Body of pancreas (tissue), 4 donors: ENCODE measurements around the gene SMAD2. TPM values are rescaled to one million over a fixed set of nuclear protein-coding genes. Genes with fewer than 3 reads are reported as not detected.
"Not testable (repeated sequence)": the region's sequence is repeated elsewhere in the genome, so short reads cannot be mapped to it uniquely, and the experiment has no call there.

Source experiments
- ATAC-seq: fragments of 150-250 bp; one replicate; pipeline ENCODE4 v1.9.1; 2016
- DNase-seq, 4 donors: peaks; one replicate each; pipeline ENCODE4 v3.0.0-alpha.2; 2019
- H3K27ac ChIP-seq, 4 donors: fragments of 200-600 bp; sonication (generic); 1 replicate in 3 of 4; 2 replicates in 1 of 4; pipeline versions ENCODE4 v1.5.1 to v1.6.1; 2016 to 2019; ENCODE audit warnings: mild to moderate bottlenecking in 1 of 4, mixed read lengths in 1 of 4, moderate library complexity in 1 of 4
- H3K27me3 ChIP-seq, 2 donors: fragments of 200-600 bp; sonication (generic); one replicate each; pipeline ENCODE4 v1.6.0; 2016; ENCODE audit warnings: mild to moderate bottlenecking in 1 of 2
- H3K36me3 ChIP-seq, 2 donors: fragments of 200-600 bp; sonication (generic); replicated peaks in 1 of 2; 2 replicates each; pipeline ENCODE4 v1.5.1; 2016; ENCODE audit warnings: low read depth in 2 of 2; ENCODE audit not compliant: insufficient read depth in 1 of 2
- H3K4me1 ChIP-seq: fragments of 200-600 bp; sonication (generic); one replicate; pipeline ENCODE4 v1.6.0; 2016
- H3K4me3 ChIP-seq, 2 donors: fragments of 200-600 bp; sonication (generic); 1 replicate in 1 of 2; 2 replicates in 1 of 2; pipeline ENCODE4 v1.5.1; 2016 to 2019
- H3K9me3 ChIP-seq, 3 donors: fragments of 200-600 bp; sonication (generic); 1 replicate in 2 of 3; 2 replicates in 1 of 3; pipeline ENCODE4 v1.5.1; 2016
- POLR2A ChIP-seq, 3 donors: fragments of 450-650 bp; IDR thresholded peaks; one replicate each; pipeline ENCODE4 v1.6.1; 2016; ENCODE audit warnings: antibody characterized with exemption in 3 of 3, mild to moderate bottlenecking in 2 of 3
- WGBS, 2 donors: methylation state at CpG; one replicate each; pipeline ENCODE4 v1.1.5; 2017; 5-methylcytosine and 5-hydroxymethylcytosine counted together
- intact Hi-C: fragments of 100-400 bp; cut with DNase I; formaldehyde crosslinking; loops from one replicate; pipeline ENCODE4 v1.15.1; 2023
- total RNA-seq, 2 donors: library from RNA; depleted of rRNA; stranded (reverse); fragments of >200 nt; gene quantifications; one replicate each; pipeline ENCODE4 v1.1.0, GENCODE V29; 2016
- TF ChIP-seq, protein P1 (sequence below), 7 experiments: fragments of 450-650 bp in 4 of 7; fragments of 200-600 bp in 3 of 7; sonication (generic) in 3 of 7; IDR thresholded peaks; one replicate each; pipeline ENCODE4 v1.5.1; 2016 to 2019; ENCODE audit warnings: antibody characterized with exemption in 7 of 7

Gene SMAD2
- total RNA-seq, 2 donors from 2014 or later: 9.6 to 19.7 TPM

DNA sequence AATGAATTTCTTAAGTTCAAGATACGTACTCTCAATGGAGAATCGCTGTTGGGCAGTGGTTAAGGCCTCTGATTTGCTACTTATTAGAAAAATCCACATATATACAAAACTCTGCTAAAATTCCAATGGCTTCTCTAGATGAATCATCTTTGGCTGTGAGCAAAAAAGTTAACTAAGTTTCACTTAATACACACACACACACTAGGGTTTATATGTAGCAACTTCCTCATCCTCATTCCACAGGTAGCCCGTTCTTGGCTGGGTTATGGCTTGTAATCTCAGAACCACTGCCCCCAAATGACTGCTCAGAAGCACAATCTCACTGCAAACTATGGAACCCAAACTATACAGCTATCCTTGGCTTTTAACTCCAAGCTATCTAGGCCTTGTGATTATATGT lies 99.7 kb downstream of the SMAD2 start:
- Histone ChIP-seq H3K36me3 (no peaks in the 10 kb centered on the region), H3K27me3 (no peaks in the 10 kb centered on the region), H3K4me1 (no peaks in the 10 kb centered on the region), H3K4me3 (no peak overlapping the region), H3K9me3 (no peaks in the 10 kb centered on the region), H3K27ac (no peak overlapping the region)
- no peak for ATAC-seq
- TF ChIP-seq, protein P1, sequence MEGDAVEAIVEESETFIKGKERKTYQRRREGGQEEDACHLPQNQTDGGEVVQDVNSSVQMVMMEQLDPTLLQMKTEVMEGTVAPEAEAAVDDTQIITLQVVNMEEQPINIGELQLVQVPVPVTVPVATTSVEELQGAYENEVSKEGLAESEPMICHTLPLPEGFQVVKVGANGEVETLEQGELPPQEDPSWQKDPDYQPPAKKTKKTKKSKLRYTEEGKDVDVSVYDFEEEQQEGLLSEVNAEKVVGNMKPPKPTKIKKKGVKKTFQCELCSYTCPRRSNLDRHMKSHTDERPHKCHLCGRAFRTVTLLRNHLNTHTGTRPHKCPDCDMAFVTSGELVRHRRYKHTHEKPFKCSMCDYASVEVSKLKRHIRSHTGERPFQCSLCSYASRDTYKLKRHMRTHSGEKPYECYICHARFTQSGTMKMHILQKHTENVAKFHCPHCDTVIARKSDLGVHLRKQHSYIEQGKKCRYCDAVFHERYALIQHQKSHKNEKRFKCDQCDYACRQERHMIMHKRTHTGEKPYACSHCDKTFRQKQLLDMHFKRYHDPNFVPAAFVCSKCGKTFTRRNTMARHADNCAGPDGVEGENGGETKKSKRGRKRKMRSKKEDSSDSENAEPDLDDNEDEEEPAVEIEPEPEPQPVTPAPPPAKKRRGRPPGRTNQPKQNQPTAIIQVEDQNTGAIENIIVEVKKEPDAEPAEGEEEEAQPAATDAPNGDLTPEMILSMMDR (IDR thresholded peaks at IDR 0.05): no peak
- no peak for TF ChIP-seq POLR2A (IDR thresholded peaks at IDR 0.05)
- 88 to 99% methylated on average over 3 of the region's 3 CpGs for WGBS, 2 donors
- no peak for DNase-seq
- intact Hi-C loops: no loop called here

DNA sequence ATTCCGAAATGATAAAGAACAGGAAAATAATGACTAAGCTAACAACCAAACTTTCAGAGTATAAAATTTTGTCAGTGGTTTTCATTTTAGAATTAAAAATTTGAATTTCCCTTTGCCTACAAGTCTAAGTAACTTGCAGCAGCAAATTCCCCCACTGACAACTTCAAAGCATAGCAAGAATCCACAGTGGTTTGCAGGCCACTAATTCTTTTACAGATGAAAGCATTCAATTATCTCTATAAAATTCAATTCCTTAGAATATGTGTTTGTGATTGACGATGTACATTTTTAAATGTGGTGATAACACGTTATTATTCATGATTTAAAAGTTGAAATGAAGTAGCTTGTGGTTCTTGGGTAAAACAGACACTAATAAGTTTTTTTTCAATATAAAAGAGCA lies 100.6 kb downstream of the SMAD2 start:
- intact Hi-C loops: no loop called here
- WGBS, 2 donors: 93 to 94% methylated on average over 3 of the region's 3 CpGs
- no peak overlapping the region for H3K4me3 ChIP-seq
- no peak for ATAC-seq
- H3K27ac ChIP-seq: no peak overlapping the region
- no peaks in the 10 kb centered on the region for H3K27me3 ChIP-seq
- no peaks in the 10 kb centered on the region for H3K9me3 ChIP-seq
- no peak for TF ChIP-seq POLR2A (IDR thresholded peaks at IDR 0.05)
- TF ChIP-seq, protein P1 (IDR thresholded peaks at IDR 0.05): no peak
- DNase-seq: no peak
- no peaks in the 10 kb centered on the region for H3K36me3 ChIP-seq
- no peaks in the 10 kb centered on the region for H3K4me1 ChIP-seq

DNA sequence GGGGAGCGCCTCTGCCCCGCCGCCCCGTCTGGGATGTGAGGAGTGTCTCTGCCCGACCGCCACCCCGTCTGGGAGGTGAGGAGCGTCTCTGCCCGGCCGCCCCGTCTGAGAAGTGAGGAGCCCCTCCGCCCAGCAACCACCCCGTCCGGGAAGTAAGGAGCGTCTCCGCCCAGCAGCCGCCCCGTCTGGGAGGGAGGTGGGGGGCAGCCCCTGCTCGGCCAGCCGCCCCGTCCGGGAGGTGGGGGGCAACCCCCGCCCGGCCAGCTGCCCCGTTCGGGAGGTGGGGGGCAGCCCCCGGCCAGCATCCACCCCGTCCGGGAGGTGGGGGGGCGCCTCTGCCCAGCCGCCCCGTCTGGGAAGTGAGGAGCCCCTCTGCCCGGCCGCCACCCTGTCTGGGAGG lies 102.4 kb downstream of the SMAD2 start:
- H3K27me3 ChIP-seq, DNase-seq, intact Hi-C loops, ATAC-seq, H3K36me3 ChIP-seq, H3K9me3 ChIP-seq, H3K4me3 ChIP-seq, H3K27ac ChIP-seq, H3K4me1 ChIP-seq: not testable (repeated sequence)
- WGBS, 2 donors: 97 to 100% methylated on average over 3 to 13 of the region's 34 CpGs

DNA sequence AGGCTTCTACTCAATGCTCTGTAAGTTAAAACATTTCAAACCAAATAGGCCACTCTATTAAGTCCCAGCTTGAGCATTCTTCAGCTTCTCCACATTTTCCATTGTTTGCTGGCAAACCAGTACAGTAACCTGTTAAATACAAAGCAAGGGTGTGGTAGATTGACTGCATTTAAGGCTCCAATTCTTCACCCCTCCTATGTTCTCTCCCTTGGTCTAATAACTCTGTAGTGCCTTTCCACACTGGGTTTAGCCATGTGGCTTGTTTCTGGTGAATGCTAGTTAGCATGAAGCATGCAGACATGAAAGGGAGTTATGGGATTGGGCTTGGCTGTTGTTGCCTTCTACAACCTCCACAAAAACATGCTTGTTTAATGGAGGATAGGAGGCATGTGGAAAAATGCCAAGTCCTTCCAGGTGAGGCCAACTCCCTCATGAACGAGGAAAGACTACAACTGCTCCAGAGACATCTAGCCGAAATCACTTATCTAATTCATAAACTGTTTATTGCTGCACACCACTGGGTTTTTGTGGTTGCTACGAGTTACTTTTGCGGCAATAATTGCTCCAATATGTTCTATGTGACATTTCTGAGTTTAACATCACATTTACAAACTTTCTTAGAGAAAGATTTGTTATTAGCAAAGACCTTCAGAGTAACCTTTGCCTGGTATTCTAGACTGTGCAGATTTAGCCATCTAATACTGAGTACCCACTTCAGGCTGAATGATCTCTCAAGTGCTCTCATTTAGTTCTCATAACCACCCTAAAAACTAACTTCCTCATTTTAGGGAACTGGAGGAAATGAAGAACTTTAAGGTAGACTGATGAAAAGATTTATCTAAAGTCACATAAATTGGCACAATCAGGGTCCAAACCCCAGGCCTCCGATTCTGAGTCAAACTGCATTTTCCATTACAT lies 104.0 kb downstream of the SMAD2 start:
- no peak overlapping the region for H3K27ac ChIP-seq

DNA sequence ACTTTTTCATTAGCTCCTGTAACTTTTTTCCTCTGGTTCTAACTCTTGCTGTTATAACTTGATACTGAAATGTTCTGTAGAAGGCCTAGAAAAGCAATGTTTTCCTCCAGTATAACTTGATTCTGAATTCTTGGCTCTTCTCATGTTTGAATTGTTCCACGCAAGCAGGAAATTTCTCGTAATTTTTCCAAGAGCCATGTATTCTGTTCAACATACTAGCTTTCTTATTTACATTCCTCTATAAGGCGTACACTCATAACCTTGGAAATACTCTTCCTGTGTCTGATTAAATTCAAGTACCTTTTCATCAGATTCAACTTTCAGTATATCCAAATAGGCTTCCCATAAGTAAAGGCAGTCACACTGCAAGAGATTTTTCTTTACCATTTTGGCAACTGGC lies 109.1 kb downstream of the SMAD2 start:
- ATAC-seq: no peak
- Histone ChIP-seq H3K9me3 (no peaks in the 10 kb centered on the region), H3K4me3 (no peak overlapping the region), H3K27me3 (no peaks in the 10 kb centered on the region), H3K4me1 (peaks cover 4% of the 10 kb centered on the region), H3K36me3 (no peaks in the 10 kb centered on the region), H3K27ac (no peak overlapping the region)
- 71 to 77% methylated on average over 3 of the region's 3 CpGs for WGBS, 2 donors
- TF ChIP-seq POLR2A (IDR thresholded peaks at IDR 0.05): no peak
- TF ChIP-seq, protein P1 (IDR thresholded peaks at IDR 0.05): no peak
- intact Hi-C loops: no loop called here
- DNase-seq: no peak

More for the DNA sequence above, 104.0 kb downstream of the SMAD2 start:
- H3K4me1 ChIP-seq: no peaks in the 10 kb centered on the region
- H3K4me3 ChIP-seq: no peak overlapping the region
- no peaks in the 10 kb centered on the region for H3K36me3 ChIP-seq
- no peaks in the 10 kb centered on the region for H3K27me3 ChIP-seq
- H3K9me3 ChIP-seq: no peaks in the 10 kb centered on the region
- intact Hi-C loops: no loop called here
- 96 to 97% methylated on average over 5 of the region's 5 CpGs for WGBS, 2 donors
- ATAC-seq (no peak), DNase-seq (no peak)
- no peak for TF ChIP-seq POLR2A (IDR thresholded peaks at IDR 0.05)

DNA sequence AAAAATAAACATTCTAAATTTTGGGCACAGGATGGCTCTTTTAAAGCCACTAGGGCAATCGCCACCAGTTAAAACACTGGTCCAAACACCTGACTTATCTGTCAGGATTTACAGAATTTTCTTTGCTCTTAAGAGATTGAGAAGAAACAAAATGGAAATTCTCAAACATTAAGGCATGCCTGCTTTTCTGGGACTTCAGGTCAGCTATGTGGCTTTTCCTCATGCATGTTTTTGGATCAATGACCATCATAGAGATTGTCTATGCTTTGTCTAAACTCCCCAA lies 112.7 kb downstream of the SMAD2 start:
- DNase-seq (no peak), ATAC-seq (no peak)
- no peaks in the 10 kb centered on the region for H3K27me3 ChIP-seq
- H3K4me1 ChIP-seq: peaks cover 4% of the 10 kb centered on the region
- TF ChIP-seq, protein P1 (IDR thresholded peaks at IDR 0.05): no peak
- TF ChIP-seq POLR2A (IDR thresholded peaks at IDR 0.05): no peak
- no peaks in the 10 kb centered on the region for H3K9me3 ChIP-seq
- no peaks in the 10 kb centered on the region for H3K36me3 ChIP-seq
- 52 to 85% methylated on average over 1 of the region's 1 CpG for WGBS, 2 donors
- intact Hi-C loops: no loop called here
- H3K4me3 ChIP-seq: no peak overlapping the region
- H3K27ac ChIP-seq: no peak overlapping the region
